ENCODE results near the gene SYCE1L. TPM values are rescaled to one million over a fixed set of nuclear protein-coding genes. Genes with fewer than 3 reads are reported as not detected.

Gene SYCE1L
- total RNA-seq, 1 donor from 2014 or later = 2.3 TPM

GRCh38 chr16:77250400-77250799 is 51.2 kb downstream of the SYCE1L start:
- DNase-seq (ENCODE audit: low spot score) = no peak

Other genes with a start within 250 kb of the SYCE1L start
- gene MON1B, start 8.2 kb upstream of the SYCE1L start, total RNA-seq = 86.3 TPM
- gene ADAMTS18, start 235.6 kb downstream of the SYCE1L start, total RNA-seq = not detected

All from mucosa of gallbladder (tissue), 1 donor.